HEK293 (cell line): ENCODE results near the gene MYO7B.

ENCODE experiments used
- YY1 ChIP-seq: fragments of 450-650 bp; formaldehyde crosslinking; IDR thresholded peaks from 2 replicates; pipeline ENCODE4 v1.5.1; 2018; ENCODE audit warnings: missing biosample characterization, missing genetic modification characterization
- ZBTB7A ChIP-seq: fragments of 450-650 bp; formaldehyde crosslinking; IDR thresholded peaks from 2 replicates; pipeline ENCODE4 v1.5.1; 2016; ENCODE audit warnings: low read depth, missing biosample characterization, missing genetic modification characterization
- ZNF776 ChIP-seq: fragments of 450-650 bp; formaldehyde crosslinking; IDR thresholded peaks from 2 replicates; pipeline ENCODE4 v1.5.0; 2017; ENCODE audit warnings: missing biosample characterization, missing genetic modification characterization, borderline replicate concordance
- ZXDB ChIP-seq: fragments of 450-650 bp; formaldehyde crosslinking; IDR thresholded peaks from 2 replicates; pipeline ENCODE4 v1.5.1; 2016; ENCODE audit warnings: missing biosample characterization, missing genetic modification characterization
- TF ChIP-seq, protein P1 (sequence below): fragments of 450-650 bp; formaldehyde crosslinking; IDR thresholded peaks from 2 replicates; pipeline ENCODE4 v1.5.1; 2016; ENCODE audit warnings: missing biosample characterization, missing genetic modification characterization
- TF ChIP-seq, protein P2 (sequence below): fragments of 450-650 bp; formaldehyde crosslinking; IDR thresholded peaks from 2 replicates; pipeline ENCODE4 v1.5.1; 2017; ENCODE audit warnings: missing biosample characterization, missing genetic modification characterization

DNA sequence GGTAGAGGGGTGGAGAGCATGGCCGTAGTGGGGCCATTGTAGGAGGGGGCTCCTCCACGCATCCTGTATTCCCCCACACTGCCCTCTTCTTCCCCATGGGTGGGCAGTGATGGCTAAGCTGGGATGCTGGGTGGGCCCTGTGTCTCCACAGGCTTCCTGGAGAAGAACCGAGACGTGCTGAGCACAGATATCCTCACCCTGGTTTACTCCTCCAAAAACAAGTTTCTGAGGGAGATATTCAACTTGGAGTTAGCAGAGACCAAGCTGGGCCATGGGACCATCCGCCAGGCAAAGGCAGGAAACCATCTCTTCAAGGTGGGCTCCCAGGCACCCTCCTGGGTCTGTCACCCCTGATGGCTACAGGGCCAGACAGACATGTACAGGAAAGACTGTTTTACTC, 52.8 kb downstream of the MYO7B start:
- TF ChIP-seq ZBTB7A = no peak
- TF ChIP-seq, protein P1, sequence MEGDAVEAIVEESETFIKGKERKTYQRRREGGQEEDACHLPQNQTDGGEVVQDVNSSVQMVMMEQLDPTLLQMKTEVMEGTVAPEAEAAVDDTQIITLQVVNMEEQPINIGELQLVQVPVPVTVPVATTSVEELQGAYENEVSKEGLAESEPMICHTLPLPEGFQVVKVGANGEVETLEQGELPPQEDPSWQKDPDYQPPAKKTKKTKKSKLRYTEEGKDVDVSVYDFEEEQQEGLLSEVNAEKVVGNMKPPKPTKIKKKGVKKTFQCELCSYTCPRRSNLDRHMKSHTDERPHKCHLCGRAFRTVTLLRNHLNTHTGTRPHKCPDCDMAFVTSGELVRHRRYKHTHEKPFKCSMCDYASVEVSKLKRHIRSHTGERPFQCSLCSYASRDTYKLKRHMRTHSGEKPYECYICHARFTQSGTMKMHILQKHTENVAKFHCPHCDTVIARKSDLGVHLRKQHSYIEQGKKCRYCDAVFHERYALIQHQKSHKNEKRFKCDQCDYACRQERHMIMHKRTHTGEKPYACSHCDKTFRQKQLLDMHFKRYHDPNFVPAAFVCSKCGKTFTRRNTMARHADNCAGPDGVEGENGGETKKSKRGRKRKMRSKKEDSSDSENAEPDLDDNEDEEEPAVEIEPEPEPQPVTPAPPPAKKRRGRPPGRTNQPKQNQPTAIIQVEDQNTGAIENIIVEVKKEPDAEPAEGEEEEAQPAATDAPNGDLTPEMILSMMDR (tag by site-specific recombination) = no peak
- TF ChIP-seq YY1 (tag by site-specific recombination) = no peak
- no peak for TF ChIP-seq ZNF776 (tag by site-specific recombination)
- no peak for TF ChIP-seq ZXDB
- TF ChIP-seq, protein P2, sequence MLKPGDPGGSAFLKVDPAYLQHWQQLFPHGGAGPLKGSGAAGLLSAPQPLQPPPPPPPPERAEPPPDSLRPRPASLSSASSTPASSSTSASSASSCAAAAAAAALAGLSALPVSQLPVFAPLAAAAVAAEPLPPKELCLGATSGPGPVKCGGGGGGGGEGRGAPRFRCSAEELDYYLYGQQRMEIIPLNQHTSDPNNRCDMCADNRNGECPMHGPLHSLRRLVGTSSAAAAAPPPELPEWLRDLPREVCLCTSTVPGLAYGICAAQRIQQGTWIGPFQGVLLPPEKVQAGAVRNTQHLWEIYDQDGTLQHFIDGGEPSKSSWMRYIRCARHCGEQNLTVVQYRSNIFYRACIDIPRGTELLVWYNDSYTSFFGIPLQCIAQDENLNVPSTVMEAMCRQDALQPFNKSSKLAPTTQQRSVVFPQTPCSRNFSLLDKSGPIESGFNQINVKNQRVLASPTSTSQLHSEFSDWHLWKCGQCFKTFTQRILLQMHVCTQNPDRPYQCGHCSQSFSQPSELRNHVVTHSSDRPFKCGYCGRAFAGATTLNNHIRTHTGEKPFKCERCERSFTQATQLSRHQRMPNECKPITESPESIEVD (tag by site-specific recombination) = no peak
